Stomach (tissue), 9 donors: ENCODE measurements around the gene CAPN9. TPM values are rescaled to one million over a fixed set of nuclear protein-coding genes. Genes with fewer than 3 reads are reported as not detected.
A peak's percentile ranks its signal among the peaks of the same experiment; 100 is the strongest.

ENCODE experiments used
- DNase-seq, 2 donors: peaks; one replicate each; pipeline versions ENCODE4 v3.0.0 to v3.0.0-alpha.2; 2013 to 2019
- H3K27ac ChIP-seq, 5 donors: fragments of 200-600 bp in 4 of 5; sonication (generic) in 4 of 5; one replicate each; pipeline ENCODE4 v1.5.1; 2013 to 2019; ENCODE audit warnings: mild to moderate bottlenecking in 1 of 5, moderate library complexity in 1 of 5
- H3K27me3 ChIP-seq, 3 donors: fragments of 200-600 bp; sonication (generic); one replicate each; pipeline ENCODE4 v1.5.1; 2017 to 2019; ENCODE audit warnings: mixed run types in 1 of 3
- H3K36me3 ChIP-seq, 4 donors: fragments of 200-600 bp; sonication (generic); 1 replicate in 3 of 4; 2 replicates in 1 of 4; pipeline ENCODE4 v1.5.1; 2016 to 2019
- H3K4me1 ChIP-seq, 4 donors: fragments of 200-600 bp; sonication (generic); one replicate each; pipeline ENCODE4 v1.5.1; 2016 to 2019
- H3K4me3 ChIP-seq, 4 donors: fragments of 200-600 bp; sonication (generic) in 3 of 4; one replicate each; pipeline ENCODE4 v1.5.1; 2016 to 2019; ENCODE audit warnings: mild to moderate bottlenecking in 1 of 4
- H3K9me3 ChIP-seq, 4 donors: fragments of 200-600 bp; sonication (generic); one replicate each; pipeline ENCODE4 v1.5.1; 2016 to 2019
- EP300 ChIP-seq: sonication (generic); formaldehyde crosslinking; IDR thresholded peaks from one replicate; pipeline ENCODE4 v1.6.1; 2017; ENCODE audit warnings: antibody characterized with exemption
- POLR2A ChIP-seq, 4 donors: fragments of 450-650 bp; IDR thresholded peaks; one replicate each; pipeline ENCODE4 v1.6.1; 2016; ENCODE audit warnings: antibody characterized with exemption in 4 of 4, control low read depth in 2 of 4, mild to moderate bottlenecking in 1 of 4, moderate library complexity in 1 of 4
- POLR2AphosphoS5 ChIP-seq, 3 donors: sonication (generic); formaldehyde crosslinking; IDR thresholded peaks; one replicate each; pipeline ENCODE4 v1.6.1; 2016; ENCODE audit warnings: antibody characterized with exemption in 3 of 3
- WGBS, 5 donors: extraction: QIAGEN DNeasy Blood & Tissue Kit in 3 of 5; methylation state at CpG; one replicate each; pipeline versions ENCODE4 v1.1.5 to v1.1.7; 2013 to 2018; 5-methylcytosine and 5-hydroxymethylcytosine counted together
- intact Hi-C: fragments of 100-400 bp; cut with DNase I; formaldehyde crosslinking; loops from one replicate; pipeline ENCODE4 v1.15.1; 2023; ENCODE audit warnings: low total_unique reads
- polyA plus RNA-seq, 3 donors: library from polyadenylated mRNA; stranded (reverse); fragments of 200-250 nt; gene quantifications; one replicate each; pipeline ENCODE4 v1.2.3, GENCODE V29; 2013
- total RNA-seq, 5 donors: library from RNA; depleted of rRNA; stranded (reverse); fragments of >200 nt; gene quantifications; one replicate each; pipeline versions ENCODE4 v1.1.0 to v1.2.3, GENCODE V29; 2014 to 2016
- TF ChIP-seq, protein P1 (sequence below), 7 experiments: fragments of 450-650 bp in 4 of 7; fragments of 200-600 bp in 3 of 7; sonication (generic) in 3 of 7; IDR thresholded peaks; one replicate each; pipeline ENCODE4 v1.5.1; 2016 to 2019; ENCODE audit warnings: antibody characterized with exemption in 7 of 7, control low read depth in 2 of 7, mild to moderate bottlenecking in 1 of 7
- donor health status: healthy with polysubstance abuse.
- donor health status: Bipolar disorder and iron deficiency.
- donor health status: healthy.

CAPN9 gene
- total and polyA plus RNA-seq, 8 donors = 2.6 to 68.3 (median 46.7) TPM

DNA sequence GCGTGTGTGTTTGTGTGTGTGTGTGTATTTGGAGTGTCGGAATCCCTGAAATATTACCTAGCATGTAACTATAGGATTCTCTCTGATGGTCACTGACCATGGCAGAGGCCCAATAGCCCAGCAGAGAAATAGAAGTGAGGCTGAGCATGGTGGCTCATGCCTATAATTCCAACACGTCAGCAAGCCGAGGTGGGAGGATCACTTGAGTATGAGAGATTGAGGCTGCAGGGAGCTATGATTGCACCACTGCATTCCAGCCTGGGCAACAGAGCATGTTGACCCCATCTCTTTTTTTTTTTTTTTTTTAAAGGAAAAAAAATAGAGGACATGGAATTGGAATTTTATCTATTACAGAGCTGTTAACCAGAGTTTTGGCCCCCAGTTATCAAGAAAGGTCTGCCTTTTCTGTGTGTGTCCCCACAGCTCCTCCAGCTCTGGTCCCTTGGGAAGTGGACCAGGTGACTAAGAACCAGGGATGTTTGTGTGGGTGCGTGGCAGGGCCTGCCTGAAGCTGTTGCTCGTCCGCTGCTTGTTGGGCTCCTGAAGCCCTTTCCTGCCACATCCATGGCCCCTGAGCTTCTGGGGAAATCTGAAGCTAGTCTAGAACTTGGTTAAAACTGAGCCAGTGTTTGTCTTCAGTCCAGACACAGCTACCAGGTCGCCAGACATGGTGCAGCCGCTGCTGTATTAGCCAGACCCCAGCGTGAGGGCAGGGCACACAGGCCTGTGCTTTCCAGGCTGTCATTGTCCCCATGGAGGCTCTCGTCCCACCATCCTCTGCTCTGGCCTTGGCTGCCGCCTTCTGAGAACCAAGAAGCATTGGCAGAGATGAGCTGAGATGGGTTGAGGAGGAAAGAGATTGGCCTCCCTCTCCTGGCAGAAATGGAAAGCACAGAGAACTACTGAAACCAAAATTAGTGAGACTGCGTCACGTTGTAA, 25.5 kb downstream of the CAPN9 start:
- H3K27me3 ChIP-seq = no peaks in the 10 kb centered on the region
- H3K36me3 ChIP-seq = peaks cover 0 to 42% (median 7%) of the 10 kb centered on the region in 4 donors
- TF ChIP-seq POLR2A (IDR thresholded peaks at IDR 0.05) (no peak), POLR2AphosphoS5 (IDR thresholded peaks at IDR 0.05) (peak in 1 of 3 donors; percentile 40), EP300 (no peak)
- TF ChIP-seq, protein P1, sequence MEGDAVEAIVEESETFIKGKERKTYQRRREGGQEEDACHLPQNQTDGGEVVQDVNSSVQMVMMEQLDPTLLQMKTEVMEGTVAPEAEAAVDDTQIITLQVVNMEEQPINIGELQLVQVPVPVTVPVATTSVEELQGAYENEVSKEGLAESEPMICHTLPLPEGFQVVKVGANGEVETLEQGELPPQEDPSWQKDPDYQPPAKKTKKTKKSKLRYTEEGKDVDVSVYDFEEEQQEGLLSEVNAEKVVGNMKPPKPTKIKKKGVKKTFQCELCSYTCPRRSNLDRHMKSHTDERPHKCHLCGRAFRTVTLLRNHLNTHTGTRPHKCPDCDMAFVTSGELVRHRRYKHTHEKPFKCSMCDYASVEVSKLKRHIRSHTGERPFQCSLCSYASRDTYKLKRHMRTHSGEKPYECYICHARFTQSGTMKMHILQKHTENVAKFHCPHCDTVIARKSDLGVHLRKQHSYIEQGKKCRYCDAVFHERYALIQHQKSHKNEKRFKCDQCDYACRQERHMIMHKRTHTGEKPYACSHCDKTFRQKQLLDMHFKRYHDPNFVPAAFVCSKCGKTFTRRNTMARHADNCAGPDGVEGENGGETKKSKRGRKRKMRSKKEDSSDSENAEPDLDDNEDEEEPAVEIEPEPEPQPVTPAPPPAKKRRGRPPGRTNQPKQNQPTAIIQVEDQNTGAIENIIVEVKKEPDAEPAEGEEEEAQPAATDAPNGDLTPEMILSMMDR (IDR thresholded peaks at IDR 0.05) = peak in 5 of 7 experiments; percentile 29 to 85 (median 53)
- H3K9me3 ChIP-seq = no peaks in the 10 kb centered on the region
- H3K4me1 ChIP-seq = peaks cover 0 to 11% (median 7%) of the 10 kb centered on the region in 4 donors
- 53 to 62% (median 59%) methylated on average over 13 to 14 of the region's 14 CpGs for WGBS, 5 donors
- intact Hi-C loops = no loop called here
- DNase-seq = peak; percentile 48 to 82
- no peak overlapping the region for H3K4me3 ChIP-seq
- no peak overlapping the region for H3K27ac ChIP-seq

DNA sequence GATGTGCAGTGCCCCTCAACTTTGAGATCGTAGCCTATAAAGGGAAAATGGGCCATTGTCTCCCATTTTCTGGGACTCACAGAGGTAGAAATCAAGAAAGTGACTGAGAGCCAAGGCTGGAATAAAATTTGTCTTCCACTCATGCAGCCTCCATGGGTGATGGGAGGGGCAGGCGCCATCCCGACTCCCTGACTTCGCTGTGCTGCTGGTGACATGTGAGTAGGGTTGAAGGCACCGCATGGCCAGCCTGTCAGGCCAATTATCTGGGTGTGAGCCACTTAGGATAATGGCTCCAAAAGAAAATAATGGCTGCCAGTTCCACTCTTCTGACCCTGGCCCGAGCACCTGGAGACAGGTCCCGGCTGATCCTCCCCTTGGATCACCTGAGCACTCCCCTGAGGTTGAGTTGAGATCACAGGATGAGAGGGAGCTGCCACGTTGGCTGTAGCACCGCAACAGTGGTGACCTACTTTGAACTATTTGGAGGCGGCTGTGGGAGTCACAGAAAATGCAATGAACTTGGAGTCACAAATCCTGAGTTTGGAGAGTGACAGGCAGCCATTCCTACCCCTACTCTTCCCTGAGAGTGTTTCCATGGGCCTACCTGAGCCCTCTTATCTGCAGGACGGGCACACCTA, 26.3 kb downstream of the CAPN9 start:
- Histone ChIP-seq H3K36me3 (peaks cover 0 to 47% (median 7%) of the 10 kb centered on the region in 4 donors), H3K4me1 (peaks cover 0 to 11% (median 7%) of the 10 kb centered on the region in 4 donors), H3K27ac (no peak overlapping the region), H3K9me3 (no peaks in the 10 kb centered on the region), H3K4me3 (no peak overlapping the region), H3K27me3 (no peaks in the 10 kb centered on the region)
- no peak for DNase-seq
- 72 to 78% (median 76%) methylated on average over 11 of the region's 11 CpGs for WGBS, 5 donors
- intact Hi-C loops = no loop called here
- TF ChIP-seq POLR2A (IDR thresholded peaks at IDR 0.05) = no peak
- TF ChIP-seq, protein P1 (IDR thresholded peaks at IDR 0.05) = peak in 1 of 7 experiments; percentile 5

DNA sequence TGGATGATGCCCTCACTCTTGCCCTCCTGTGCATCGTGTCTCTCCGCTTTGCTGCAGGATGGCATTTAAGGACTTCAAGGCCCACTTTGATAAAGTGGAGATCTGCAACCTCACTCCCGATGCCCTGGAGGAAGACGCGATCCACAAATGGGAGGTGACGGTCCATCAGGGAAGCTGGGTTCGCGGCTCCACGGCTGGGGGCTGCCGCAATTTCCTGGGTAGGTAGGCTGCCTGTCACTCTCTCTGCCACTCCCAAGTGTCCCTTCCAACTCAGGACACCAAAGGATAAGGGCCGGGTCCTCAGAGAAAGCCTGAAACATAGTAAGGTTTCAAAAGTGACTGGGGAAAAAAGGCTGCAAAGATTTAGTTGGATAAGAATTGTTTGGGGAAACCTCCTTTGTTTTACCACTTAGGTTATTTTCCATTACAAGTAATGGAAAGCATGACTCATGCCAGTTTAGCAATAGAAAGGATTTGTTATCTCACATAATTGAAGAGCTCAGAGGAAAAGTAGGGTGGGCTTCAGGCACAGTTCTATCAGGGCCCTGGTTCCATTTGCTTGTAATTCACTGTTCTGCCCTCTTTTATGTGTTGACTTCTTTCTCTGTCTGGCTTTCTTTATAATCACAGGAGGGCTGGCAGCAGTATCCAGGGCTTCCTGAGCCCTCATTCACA, 31.9 kb downstream of the CAPN9 start:
- intact Hi-C loops = no loop called here
- DNase-seq = no peak

More for the DNA sequence above, 31.9 kb downstream of the CAPN9 start:
- WGBS, 5 donors = 87 to 92% (median 91%) methylated on average over 11 of the region's 11 CpGs
- H3K27me3 ChIP-seq = peaks cover 0 to 9% (median 0%) of the 10 kb centered on the region in 3 donors
- H3K27ac ChIP-seq = no peak overlapping the region
- no peaks in the 10 kb centered on the region for H3K4me1 ChIP-seq
- no peak overlapping the region for H3K4me3 ChIP-seq
- TF ChIP-seq, protein P1 (IDR thresholded peaks at IDR 0.05) = no peak
- TF ChIP-seq POLR2AphosphoS5 (IDR thresholded peaks at IDR 0.05) = no peak
- no peak for TF ChIP-seq POLR2A (IDR thresholded peaks at IDR 0.05)
- TF ChIP-seq EP300 = no peak
- peaks cover 0 to 49% (median 11%) of the 10 kb centered on the region in 4 donors for H3K36me3 ChIP-seq
- H3K9me3 ChIP-seq = no peaks in the 10 kb centered on the region
